ENCODE data around the gene C2orf49.

DNA sequence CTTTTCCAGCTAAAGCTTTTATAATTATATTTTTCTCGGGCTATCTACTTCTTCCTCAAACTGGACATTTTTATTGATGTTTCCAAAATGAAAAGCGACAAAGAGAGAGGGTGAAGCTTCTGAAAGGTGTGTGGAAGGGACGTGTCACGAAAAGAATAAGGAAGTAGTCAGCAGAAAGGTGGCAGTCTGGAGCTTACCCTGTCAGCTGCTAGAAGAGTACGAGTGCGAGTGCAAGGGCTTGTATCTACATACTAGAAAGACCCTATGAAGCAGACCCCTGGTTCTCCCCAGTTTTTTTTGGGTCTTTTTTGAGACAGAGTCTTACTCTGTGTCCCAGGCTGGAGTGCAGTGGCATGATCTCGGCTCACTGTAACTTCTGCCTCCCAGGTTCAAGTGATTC lies 46.9 kb downstream of the C2orf49 start:
- TF ChIP-seq GATA2 (IDR thresholded peaks at IDR 0.05; ENCODE audit: low read depth, low read length) = no peak
- TF ChIP-seq GATA3 (IDR thresholded peaks at IDR 0.05; ENCODE audit: low read depth, low read length) = no peak

Measured in SH-SY5Y (cell line).